Globus pallidus (tissue), 1 donor: ENCODE data around the gene MEIS1.

Experiments used
- DNase-seq: peaks from one replicate; pipeline ENCODE4 v3.0.0-alpha.2; 2015; ENCODE audit warnings: low spot score

MEIS1 gene

DNA sequence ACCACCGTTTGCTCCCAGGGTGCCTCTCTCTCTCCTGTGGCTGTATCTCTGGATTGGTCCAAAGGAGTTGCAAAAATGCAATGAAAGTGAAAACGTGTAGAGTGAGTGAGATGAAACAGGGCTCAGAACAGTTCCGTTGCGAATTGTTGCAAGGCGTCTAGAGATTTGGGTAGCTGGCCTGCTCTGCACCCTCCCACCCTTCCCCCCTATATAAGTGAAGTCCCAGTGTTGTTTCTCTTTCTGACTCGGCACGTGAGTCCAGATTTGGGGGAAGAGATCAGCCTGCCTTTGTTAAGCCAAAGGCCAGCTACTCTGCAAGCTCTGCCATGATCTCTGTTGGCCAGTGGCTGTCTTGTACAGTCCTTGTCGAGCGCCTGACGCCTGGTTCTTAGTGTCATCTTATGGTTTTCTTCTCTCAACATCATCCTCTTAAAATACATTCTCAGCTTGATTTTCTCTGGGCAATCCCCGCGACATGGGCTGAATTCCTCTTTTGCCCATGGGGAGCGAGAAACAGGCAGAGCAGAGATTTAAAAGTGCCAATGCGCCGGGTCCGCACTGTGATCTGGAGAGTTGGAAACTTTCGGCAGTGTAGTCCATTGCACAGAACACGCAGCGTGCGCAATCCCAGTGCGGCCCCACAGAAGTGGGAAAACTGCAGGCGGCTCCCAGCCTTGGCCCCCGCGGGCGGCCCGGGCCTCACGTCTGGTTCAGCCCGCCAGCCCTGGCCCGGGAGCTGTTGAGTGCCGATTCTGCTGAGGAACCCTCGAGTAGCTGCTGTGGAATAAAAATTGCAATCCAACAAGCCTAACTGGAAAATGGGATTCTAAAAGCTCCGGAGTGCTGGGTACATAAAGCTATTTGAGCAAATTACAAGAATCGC is 9.3 kb downstream of the MEIS1 start:
- DNase-seq, result no peak

- no peak for DNase-seq
Observed at GRCh38 chr2:66445076-66445924, 10.4 kb downstream of the MEIS1 start.

- DNase-seq, result no peak
Observed at GRCh38 chr2:66445925-66446871, 11.3 kb downstream of the MEIS1 start.

- DNase-seq, result no peak
Observed at GRCh38 chr2:66446941-66447340, 12.0 kb downstream of the MEIS1 start.

GRCh38 chr2:66447677-66448076 is 12.8 kb downstream of the MEIS1 start:
- peak; percentile 74 for DNase-seq

DNA sequence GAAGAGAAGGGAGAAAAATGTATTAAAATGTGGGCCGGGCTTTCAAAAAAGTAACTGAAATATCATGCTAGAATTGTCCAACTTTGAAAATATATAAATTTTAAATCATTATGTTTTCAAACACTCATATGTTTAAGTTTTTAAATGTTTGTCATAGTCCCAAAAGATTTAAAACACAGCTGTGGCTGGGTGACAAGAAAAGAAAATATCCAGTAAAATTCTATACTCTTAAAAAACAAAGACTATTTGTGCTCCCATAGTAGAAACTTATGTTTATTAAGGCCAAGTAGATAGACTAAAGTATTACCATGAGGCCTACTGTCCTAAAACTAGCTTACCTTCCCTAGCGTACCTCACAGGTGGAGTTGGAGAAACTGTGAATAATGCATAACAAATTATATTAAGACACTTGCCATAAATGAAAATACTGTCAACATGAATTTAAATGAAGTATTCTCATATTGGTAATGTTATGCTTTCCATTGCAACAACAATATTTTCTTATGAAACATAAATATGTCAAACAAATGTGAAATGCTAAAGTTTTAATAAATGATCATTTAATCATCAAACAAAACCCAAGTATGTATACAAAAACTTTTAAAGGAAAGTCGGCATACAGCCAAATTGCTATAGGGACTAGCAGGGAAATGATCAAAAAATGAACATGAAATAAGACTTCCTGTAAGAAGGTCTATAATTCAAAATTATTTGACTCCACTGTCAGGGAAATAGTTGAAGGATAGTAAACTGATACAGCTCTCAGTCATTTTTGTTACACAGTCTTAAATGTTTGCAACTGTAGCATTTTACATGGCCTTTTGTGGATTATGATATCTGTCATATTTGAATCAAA is 13.4 kb downstream of the MEIS1 start:
- DNase-seq, result no peak

GRCh38 chr2:66452214-66452613 is 17.3 kb downstream of the MEIS1 start:
- no peak for DNase-seq

- no peak for DNase-seq
Observed at GRCh38 chr2:66452917-66453316, 18.0 kb downstream of the MEIS1 start.

DNA sequence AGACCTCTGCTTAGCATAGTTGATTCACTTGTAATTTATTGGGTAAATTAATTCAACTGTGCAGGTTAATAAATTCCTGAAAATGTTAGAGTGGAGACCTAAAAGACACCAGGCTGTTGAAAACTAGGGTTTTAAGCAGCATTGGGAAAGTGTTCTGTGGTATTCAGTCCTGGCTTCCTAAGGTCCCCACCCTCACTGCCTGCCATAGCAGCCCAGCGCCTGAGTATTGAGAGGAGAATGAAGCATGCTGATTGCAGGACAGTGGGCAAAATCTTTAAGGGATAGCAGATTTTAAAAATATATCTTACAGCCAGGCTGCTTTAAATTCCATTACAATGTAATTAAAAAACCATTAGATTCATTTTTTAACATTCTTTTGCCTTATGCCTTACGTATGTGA is 20.6 kb downstream of the MEIS1 start:
- DNase-seq, result no peak

- DNase-seq, result no peak
Observed at GRCh38 chr2:66456183-66457041, 21.5 kb downstream of the MEIS1 start.

GRCh38 chr2:66457545-66457944 is 22.6 kb downstream of the MEIS1 start:
- no peak for DNase-seq

GRCh38 chr2:66460031-66460430 is 25.1 kb downstream of the MEIS1 start:
- no peak for DNase-seq

DNA sequence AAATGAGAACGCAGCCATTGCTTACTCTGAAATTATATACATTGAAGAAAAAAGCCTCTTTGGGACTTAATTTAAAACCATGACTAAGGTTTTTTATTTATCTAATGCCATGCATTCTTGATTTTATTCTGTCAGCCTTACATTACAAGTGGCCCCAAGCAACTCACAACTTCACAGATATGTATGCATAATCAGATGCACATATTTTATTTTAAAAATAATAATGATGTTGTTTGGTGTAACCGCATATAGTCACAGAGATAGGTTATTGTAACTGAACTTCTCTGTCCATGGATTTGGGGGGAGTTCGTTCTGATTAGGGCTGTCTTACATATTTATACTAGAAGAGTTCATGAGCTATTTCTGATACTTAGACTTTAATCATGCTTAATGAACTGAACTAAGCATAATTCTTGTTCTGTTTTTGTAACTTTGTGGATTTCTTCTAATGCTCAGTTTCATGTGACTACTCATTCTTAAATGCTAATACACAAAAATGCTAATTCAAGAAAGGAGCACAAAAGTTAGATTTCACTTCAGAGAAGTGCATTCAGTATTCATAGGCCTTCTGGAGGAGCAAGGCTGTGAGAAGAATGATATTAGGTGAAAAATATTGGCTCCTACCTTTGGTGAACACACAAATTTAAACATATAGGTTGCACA is 26.2 kb downstream of the MEIS1 start:
- DNase-seq, result no peak

GRCh38 chr2:66461664-66462500 is 27.0 kb downstream of the MEIS1 start:
- DNase-seq, result peak; percentile 60

- DNase-seq, result peak; percentile 60
Observed at GRCh38 chr2:66462501-66462825, 27.5 kb downstream of the MEIS1 start.

- no peak for DNase-seq
Observed at GRCh38 chr2:66463206-66463755, 28.4 kb downstream of the MEIS1 start.

GRCh38 chr2:66464930-66465637 is 30.2 kb downstream of the MEIS1 start:
- no peak for DNase-seq

GRCh38 chr2:66466433-66466832 is 31.5 kb downstream of the MEIS1 start:
- no peak for DNase-seq
